Prostate gland (tissue), 2 donors: ENCODE results near the gene ZNF729. TPM values are rescaled to one million over a fixed set of nuclear protein-coding genes. Genes with fewer than 3 reads are reported as not detected.
"Not testable (repeated sequence)": the region's sequence is repeated elsewhere in the genome, so short reads cannot be mapped to it uniquely, and the experiment has no call there.

Experiments
- DNase-seq: peaks from one replicate; pipeline ENCODE4 v3.0.0-alpha.2; 2019; ENCODE audit warnings: low spot score
- H3K27ac ChIP-seq, 2 donors: fragments of 200-600 bp; sonication (generic); 2 replicates each; pipeline ENCODE4 v1.5.1; 2017 to 2019
- H3K27me3 ChIP-seq: fragments of 200-600 bp; sonication (generic); replicated peaks from 2 replicates; pipeline ENCODE4 v1.5.1; 2019; ENCODE audit not compliant: insufficient read depth
- H3K36me3 ChIP-seq, 2 donors: fragments of 200-600 bp; sonication (generic); 1 replicate in 1 of 2; 2 replicates in 1 of 2; pipeline versions ENCODE4 v1.5.1 to v1.8.1; 2017 to 2019
- H3K4me1 ChIP-seq: fragments of 200-600 bp; sonication (generic); replicated peaks from 2 replicates; pipeline ENCODE4 v1.5.1; 2019
- H3K4me3 ChIP-seq, 2 donors: fragments of 200-600 bp; sonication (generic); 2 replicates each; pipeline ENCODE4 v1.5.1; 2017 to 2019
- H3K9me3 ChIP-seq: fragments of 200-600 bp; sonication (generic); 2 replicates; pipeline ENCODE4 v1.5.1; 2017
- POLR2A ChIP-seq: fragments of 450-650 bp; IDR thresholded peaks from one replicate; pipeline ENCODE4 v1.6.1; 2016; ENCODE audit warnings: antibody characterized with exemption, mild to moderate bottlenecking
- POLR2AphosphoS5 ChIP-seq: sonication (generic); formaldehyde crosslinking; IDR thresholded peaks from one replicate; pipeline ENCODE4 v1.6.1; 2017; ENCODE audit warnings: antibody characterized with exemption
- WGBS: methylation state at CpG from one replicate; pipeline ENCODE4 v1.1.5; 2018; 5-methylcytosine and 5-hydroxymethylcytosine counted together
- intact Hi-C: fragments of 100-400 bp; cut with DNase I; formaldehyde crosslinking; loops from one replicate; pipeline ENCODE4 v1.14.2; 2022
- total RNA-seq, 2 donors: library from RNA; depleted of rRNA; stranded (reverse); fragments of >200 nt; gene quantifications; one replicate each; pipeline ENCODE4 v1.1.0, GENCODE V29; 2016
- TF ChIP-seq, protein P1 (sequence below), 4 experiments: fragments of 200-600 bp in 2 of 4; fragments of 450-650 bp in 2 of 4; sonication (generic) in 2 of 4; IDR thresholded peaks; 1 replicate in 3 of 4; 2 replicates in 1 of 4; pipeline ENCODE4 v1.5.1; 2016 to 2019; ENCODE audit warnings: antibody characterized with exemption in 4 of 4, mild to moderate bottlenecking in 2 of 4, moderate library complexity in 2 of 4

The ZNF729 gene
- total RNA-seq, 2 donors from 2014 or later: 1.6 TPM; not detected in 1

DNA sequence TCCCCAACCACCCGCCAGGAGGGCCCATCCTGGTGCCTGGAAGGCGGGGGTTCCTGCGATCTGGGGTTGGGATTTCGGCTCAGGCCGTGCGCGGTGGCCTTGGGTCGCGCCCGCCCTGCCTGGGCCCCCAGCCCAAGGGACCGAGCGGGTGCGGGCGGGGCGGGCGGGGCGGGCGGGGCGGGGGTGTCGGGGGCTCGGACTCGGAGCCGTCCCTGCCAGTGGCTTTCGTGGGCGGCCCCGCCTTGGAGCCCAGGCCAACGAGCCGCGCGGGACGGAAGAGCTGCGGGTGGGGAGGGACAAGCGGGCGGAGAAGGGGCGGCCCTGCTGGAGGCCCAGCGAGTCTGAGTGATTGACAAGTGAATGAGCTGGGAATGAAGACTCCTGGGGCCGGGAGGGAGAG, 24.6 kb upstream of the ZNF729 start:
- 14% methylated on average over 20 of the region's 37 CpGs for WGBS
- intact Hi-C loops: no loop called here
- no peaks in the 10 kb centered on the region for H3K4me1 ChIP-seq
- no peaks in the 10 kb centered on the region for H3K9me3 ChIP-seq
- no peak overlapping the region for H3K27ac ChIP-seq
- H3K36me3 ChIP-seq: no peaks in the 10 kb centered on the region
- H3K4me3 ChIP-seq: no peak overlapping the region
- no peak for DNase-seq
- no peak for TF ChIP-seq POLR2A
- TF ChIP-seq, protein P1, sequence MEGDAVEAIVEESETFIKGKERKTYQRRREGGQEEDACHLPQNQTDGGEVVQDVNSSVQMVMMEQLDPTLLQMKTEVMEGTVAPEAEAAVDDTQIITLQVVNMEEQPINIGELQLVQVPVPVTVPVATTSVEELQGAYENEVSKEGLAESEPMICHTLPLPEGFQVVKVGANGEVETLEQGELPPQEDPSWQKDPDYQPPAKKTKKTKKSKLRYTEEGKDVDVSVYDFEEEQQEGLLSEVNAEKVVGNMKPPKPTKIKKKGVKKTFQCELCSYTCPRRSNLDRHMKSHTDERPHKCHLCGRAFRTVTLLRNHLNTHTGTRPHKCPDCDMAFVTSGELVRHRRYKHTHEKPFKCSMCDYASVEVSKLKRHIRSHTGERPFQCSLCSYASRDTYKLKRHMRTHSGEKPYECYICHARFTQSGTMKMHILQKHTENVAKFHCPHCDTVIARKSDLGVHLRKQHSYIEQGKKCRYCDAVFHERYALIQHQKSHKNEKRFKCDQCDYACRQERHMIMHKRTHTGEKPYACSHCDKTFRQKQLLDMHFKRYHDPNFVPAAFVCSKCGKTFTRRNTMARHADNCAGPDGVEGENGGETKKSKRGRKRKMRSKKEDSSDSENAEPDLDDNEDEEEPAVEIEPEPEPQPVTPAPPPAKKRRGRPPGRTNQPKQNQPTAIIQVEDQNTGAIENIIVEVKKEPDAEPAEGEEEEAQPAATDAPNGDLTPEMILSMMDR (IDR thresholded peaks at IDR 0.05): no peak
- TF ChIP-seq POLR2AphosphoS5: no peak
- H3K27me3 ChIP-seq: no peaks in the 10 kb centered on the region

DNA sequence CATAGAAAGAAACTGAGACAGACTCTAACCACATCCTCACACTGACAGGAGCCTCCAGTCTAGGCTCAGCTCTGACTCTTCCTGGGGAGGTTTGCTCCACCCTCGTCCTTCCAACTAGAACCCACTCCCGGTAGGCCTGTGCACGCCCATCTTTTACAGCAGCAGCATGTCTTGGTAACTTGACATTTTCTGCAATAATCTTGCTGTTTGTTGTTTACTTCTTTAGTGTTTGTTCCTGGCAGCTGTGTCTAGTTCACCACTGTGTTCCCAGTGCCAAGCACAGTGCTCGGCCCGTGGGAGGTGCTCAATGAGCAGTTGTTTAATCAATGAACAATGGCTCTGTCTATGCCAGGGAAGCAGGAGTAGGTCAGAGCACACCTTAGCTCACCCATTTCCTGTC, 23.1 kb upstream of the ZNF729 start:
- intact Hi-C loops: no loop called here
- Histone ChIP-seq H3K4me3 (no peak overlapping the region), H3K27ac (no peak overlapping the region), H3K4me1 (no peaks in the 10 kb centered on the region), H3K9me3 (no peaks in the 10 kb centered on the region), H3K27me3 (no peaks in the 10 kb centered on the region), H3K36me3 (no peaks in the 10 kb centered on the region)
- TF ChIP-seq POLR2A (no peak), POLR2AphosphoS5 (no peak)
- TF ChIP-seq, protein P1 (IDR thresholded peaks at IDR 0.05): no peak
- DNase-seq: no peak
- WGBS: 89% methylated on average over 5 of the region's 5 CpGs

DNA sequence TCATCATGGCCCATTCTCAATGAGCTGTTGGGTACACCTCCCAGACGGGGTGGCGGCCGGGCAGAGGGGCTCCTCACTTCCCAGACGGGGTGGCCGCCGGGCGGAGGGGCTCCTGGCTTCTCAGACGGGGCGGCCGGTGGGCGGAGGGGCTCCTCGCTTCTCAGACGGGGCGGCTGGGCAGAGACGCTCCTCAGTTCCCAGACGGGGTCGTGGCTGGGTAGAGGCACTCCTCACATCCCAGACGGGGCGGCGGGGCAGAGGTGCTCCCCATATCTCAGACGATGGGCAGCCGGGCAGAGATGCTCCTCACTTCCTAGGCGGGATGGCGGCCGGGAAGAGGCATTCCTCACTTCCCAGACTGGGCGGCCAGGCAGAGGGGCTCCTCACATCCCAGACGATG, 35.3 kb downstream of the ZNF729 start:
- intact Hi-C loops, H3K9me3 ChIP-seq: not testable (repeated sequence)
- 92% methylated on average over 27 of the region's 27 CpGs for WGBS

DNA sequence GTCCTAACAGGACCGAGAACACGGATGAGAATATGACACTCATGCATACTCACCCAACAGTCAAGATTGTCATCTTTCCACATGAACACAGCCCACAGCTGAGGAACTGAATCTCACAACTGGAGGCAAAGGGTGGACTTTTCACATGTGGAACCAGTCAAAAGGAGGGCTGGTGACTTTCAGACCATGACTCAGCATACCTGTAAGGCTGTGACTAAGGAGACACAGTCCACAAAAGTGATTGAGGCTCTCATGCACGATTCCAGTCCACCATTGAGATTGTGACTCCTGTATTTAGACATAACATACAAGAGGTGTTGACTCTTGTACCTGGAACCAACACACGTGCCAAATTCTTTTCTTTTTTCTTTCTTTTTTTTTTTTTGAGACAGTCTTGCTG, 40.0 kb downstream of the ZNF729 start:
- DNase-seq: no peak
- Histone ChIP-seq H3K4me3 (no peak overlapping the region), H3K27ac (no peak overlapping the region), H3K36me3 (no peaks in the 10 kb centered on the region), H3K4me1 (no peaks in the 10 kb centered on the region), H3K9me3 (no peaks in the 10 kb centered on the region), H3K27me3 (no peaks in the 10 kb centered on the region)
- no peak for TF ChIP-seq POLR2AphosphoS5
- TF ChIP-seq POLR2A: no peak
- TF ChIP-seq, protein P1 (IDR thresholded peaks at IDR 0.05): no peak
- intact Hi-C loops: no loop called here
- WGBS: 87% methylated on average over 4 of the region's 4 CpGs

More for the DNA sequence above, 35.3 kb downstream of the ZNF729 start:
- H3K27me3 ChIP-seq, H3K4me3 ChIP-seq, H3K36me3 ChIP-seq, H3K4me1 ChIP-seq, DNase-seq, H3K27ac ChIP-seq: not testable (repeated sequence)

DNA sequence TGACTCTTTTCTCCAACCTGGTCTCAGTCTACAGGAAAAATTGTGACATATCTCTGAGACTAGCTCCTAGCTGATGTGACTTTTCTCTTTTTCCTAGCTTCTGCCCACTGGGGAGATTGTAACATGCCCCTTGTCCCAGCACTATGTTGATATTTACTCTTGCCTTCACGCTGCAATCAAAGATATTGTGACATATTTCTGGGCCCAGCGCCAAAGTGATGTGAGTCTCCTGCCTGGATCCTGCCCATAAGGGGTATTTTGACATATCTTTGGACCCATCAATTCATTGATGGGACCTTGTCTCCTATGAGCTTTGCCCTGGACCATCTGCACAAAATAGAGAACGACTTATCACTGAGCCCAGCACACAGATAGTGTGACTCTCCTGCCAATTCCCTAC, 41.1 kb downstream of the ZNF729 start:
- Histone ChIP-seq H3K36me3 (no peaks in the 10 kb centered on the region), H3K4me3 (no peak overlapping the region), H3K9me3 (no peaks in the 10 kb centered on the region), H3K4me1 (no peaks in the 10 kb centered on the region), H3K27ac (no peak overlapping the region), H3K27me3 (no peaks in the 10 kb centered on the region)
- no peak for DNase-seq
- intact Hi-C loops: no loop called here
- WGBS: 76% methylated on average over 3 of the region's 3 CpGs
- TF ChIP-seq POLR2AphosphoS5: no peak
- TF ChIP-seq POLR2A: no peak
- TF ChIP-seq, protein P1 (IDR thresholded peaks at IDR 0.05): no peak
